HepG2 (cell line): ENCODE results near the gene ZFHX3. TPM values are rescaled to one million over a fixed set of nuclear protein-coding genes. Genes with fewer than 3 reads are reported as not detected.
A peak's percentile ranks its signal among the peaks of the same experiment; 100 is the strongest.

Experiments used
- ARNTL ChIP-seq: sonication (generic); formaldehyde crosslinking; IDR thresholded peaks from 2 replicates; pipeline ENCODE4 v1.4.0; 2020; ENCODE audit warnings: mild to moderate bottlenecking, missing genetic modification reagents
- IRF2 ChIP-seq: IDR thresholded peaks from 2 replicates; pipeline ENCODE4 v1.6.1; 2018; ENCODE audit warnings: missing genetic modification reagents, missing compliant biosample characterization
- MAFF ChIP-seq: IDR thresholded peaks from 2 replicates; pipeline ENCODE4 v1.6.1; 2011; ENCODE audit warnings: low read depth, low read length, improper control_type of control experiment
- RELA ChIP-seq: sonication (generic); formaldehyde crosslinking; IDR thresholded peaks from 2 replicates; pipeline ENCODE4 v1.4.0; 2020; ENCODE audit warnings: missing genetic modification reagents
- RFXAP ChIP-seq: sonication (generic); formaldehyde crosslinking; IDR thresholded peaks from 2 replicates; pipeline ENCODE4 v1.4.0; 2020; ENCODE audit warnings: missing genetic modification reagents, borderline replicate concordance
- TGIF2 ChIP-seq: IDR thresholded peaks from 2 replicates; pipeline ENCODE4 v1.6.1; 2016; ENCODE audit warnings: control low read depth, missing compliant biosample characterization
- ZFP1 ChIP-seq: IDR thresholded peaks from 2 replicates; pipeline ENCODE4 v1.6.1; 2016
- ZIK1 ChIP-seq: sonication (generic); formaldehyde crosslinking; IDR thresholded peaks from 2 replicates; pipeline ENCODE4 v1.5.0; 2020; ENCODE audit warnings: mild to moderate bottlenecking, low read depth, missing genetic modification reagents, borderline replicate concordance
- ZKSCAN1 ChIP-seq: fragments of 150-350 bp; IDR thresholded peaks from 2 replicates; pipeline ENCODE4 v1.6.1; 2014; ENCODE audit warnings: low read length
- ZMYM4 ChIP-seq: sonication (generic); formaldehyde crosslinking; IDR thresholded peaks from 2 replicates; pipeline ENCODE4 v1.8.1; 2023; ENCODE audit warnings: mild to moderate bottlenecking, missing genetic modification reagents
- ZNF143 ChIP-seq: sonication (generic); formaldehyde crosslinking; IDR thresholded peaks from 2 replicates; pipeline ENCODE4 v1.4.0; 2020; ENCODE audit warnings: missing genetic modification reagents
- ZNF446 ChIP-seq: sonication (generic); formaldehyde crosslinking; IDR thresholded peaks from 2 replicates; pipeline ENCODE4 v1.5.0; 2020; ENCODE audit warnings: mild to moderate bottlenecking, missing genetic modification reagents
- ZNF562 ChIP-seq: sonication (generic); formaldehyde crosslinking; IDR thresholded peaks from 2 replicates; pipeline ENCODE4 v1.8.0; 2022; ENCODE audit warnings: missing genetic modification reagents, borderline replicate concordance
- ZNF773 ChIP-seq: sonication (generic); formaldehyde crosslinking; IDR thresholded peaks from 2 replicates; pipeline ENCODE4 v1.4.0; 2020; ENCODE audit warnings: missing genetic modification reagents, borderline replicate concordance
- ZSCAN22 ChIP-seq: sonication (generic); formaldehyde crosslinking; IDR thresholded peaks from 2 replicates; pipeline ENCODE4 v1.4.0; 2020; ENCODE audit warnings: mild to moderate bottlenecking, missing genetic modification reagents
- ZSCAN25 ChIP-seq: sonication (generic); formaldehyde crosslinking; IDR thresholded peaks from 2 replicates; pipeline ENCODE4 v1.8.0; 2022; ENCODE audit warnings: mild to moderate bottlenecking, missing genetic modification reagents
- polyA plus RNA-seq, 8 experiments: library from polyadenylated mRNA; depleted of rRNA in 3 of 8; stranded (reverse) in 7 of 8; unstranded in 1 of 8; fragments of >200 nt; fragmentation: Illumina TruSeq in 4 of 8; extraction: Trizol in 4 of 8; gene quantifications; 2 replicates each; pipeline versions ENCODE4 v1.2.1 to v1.2.3, GENCODE V29; 2011 to 2016; ENCODE audit warnings: low read depth in 4 of 8, missing spikeins in 1 of 8, mixed read lengths in 1 of 8; ENCODE audit not compliant: insufficient read depth in 1 of 8
- total RNA-seq, 5 experiments: library from RNA; depleted of rRNA; stranded (reverse); fragments of >200 nt; fragmentation: Illumina TruSeq; extraction: Trizol; gene quantifications; 2 replicates each; pipeline ENCODE4 v1.2.3, GENCODE V29; 2016; ENCODE audit warnings: low read depth in 1 of 5
- TF ChIP-seq, protein P1 (sequence below): sonication (generic); formaldehyde crosslinking; IDR thresholded peaks from 2 replicates; pipeline ENCODE4 v1.4.0; 2020; ENCODE audit warnings: mild to moderate bottlenecking, missing genetic modification reagents
- TF ChIP-seq, protein P2 (sequence below): sonication (generic); formaldehyde crosslinking; IDR thresholded peaks from 2 replicates; pipeline ENCODE4 v1.9.0; 2022; ENCODE audit warnings: missing genetic modification reagents, mild to moderate bottlenecking, borderline replicate concordance
- TF ChIP-seq, protein P3 (sequence below): sonication (generic); formaldehyde crosslinking; IDR thresholded peaks from 2 replicates; pipeline ENCODE4 v1.8.1; 2023; ENCODE audit warnings: mild to moderate bottlenecking, missing genetic modification reagents, borderline replicate concordance
- TF ChIP-seq, protein P4 (sequence below): IDR thresholded peaks from 2 replicates; pipeline ENCODE4 v1.6.1; 2016; ENCODE audit warnings: missing compliant biosample characterization, missing genetic modification reagents, borderline replicate concordance
- TF ChIP-seq, protein P5 (sequence below): sonication (generic); formaldehyde crosslinking; IDR thresholded peaks from 2 replicates; pipeline ENCODE4 v1.9.0; 2021; ENCODE audit warnings: missing genetic modification reagents, borderline replicate concordance

The ZFHX3 gene
- total and polyA plus RNA-seq, 2 of the 13 experiments (the other 11 are each of a cell fraction or from before 2014, with no cell fraction given), result 5.0 to 6.0 TPM

DNA sequence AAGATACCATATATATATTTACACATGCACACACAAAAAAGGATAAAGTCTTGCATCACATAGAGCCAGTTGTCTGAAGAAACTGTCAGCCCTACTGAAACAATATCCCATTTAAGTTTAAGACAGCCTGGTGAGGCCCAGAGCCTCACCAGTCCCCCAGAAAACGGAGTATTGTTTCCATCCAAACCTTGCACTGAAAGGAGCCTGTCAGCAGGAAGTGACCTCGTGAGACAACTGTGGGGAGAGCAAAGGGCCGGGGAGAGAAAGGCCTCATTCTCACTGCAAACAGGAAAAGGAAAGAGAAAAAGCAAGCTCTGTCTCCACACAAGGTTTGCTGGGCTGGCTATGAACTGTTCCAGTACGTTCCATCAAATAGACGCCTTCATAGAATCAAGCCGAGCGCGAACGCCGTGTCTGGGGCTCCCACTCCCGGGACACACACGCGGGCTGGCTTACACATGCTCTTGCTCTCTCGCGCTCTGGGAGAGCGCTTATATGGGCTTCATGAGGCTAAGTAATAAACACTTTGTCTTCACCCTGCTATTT is 44.4 kb upstream of the ZFHX3 start (continued):
- TF ChIP-seq, protein P1, sequence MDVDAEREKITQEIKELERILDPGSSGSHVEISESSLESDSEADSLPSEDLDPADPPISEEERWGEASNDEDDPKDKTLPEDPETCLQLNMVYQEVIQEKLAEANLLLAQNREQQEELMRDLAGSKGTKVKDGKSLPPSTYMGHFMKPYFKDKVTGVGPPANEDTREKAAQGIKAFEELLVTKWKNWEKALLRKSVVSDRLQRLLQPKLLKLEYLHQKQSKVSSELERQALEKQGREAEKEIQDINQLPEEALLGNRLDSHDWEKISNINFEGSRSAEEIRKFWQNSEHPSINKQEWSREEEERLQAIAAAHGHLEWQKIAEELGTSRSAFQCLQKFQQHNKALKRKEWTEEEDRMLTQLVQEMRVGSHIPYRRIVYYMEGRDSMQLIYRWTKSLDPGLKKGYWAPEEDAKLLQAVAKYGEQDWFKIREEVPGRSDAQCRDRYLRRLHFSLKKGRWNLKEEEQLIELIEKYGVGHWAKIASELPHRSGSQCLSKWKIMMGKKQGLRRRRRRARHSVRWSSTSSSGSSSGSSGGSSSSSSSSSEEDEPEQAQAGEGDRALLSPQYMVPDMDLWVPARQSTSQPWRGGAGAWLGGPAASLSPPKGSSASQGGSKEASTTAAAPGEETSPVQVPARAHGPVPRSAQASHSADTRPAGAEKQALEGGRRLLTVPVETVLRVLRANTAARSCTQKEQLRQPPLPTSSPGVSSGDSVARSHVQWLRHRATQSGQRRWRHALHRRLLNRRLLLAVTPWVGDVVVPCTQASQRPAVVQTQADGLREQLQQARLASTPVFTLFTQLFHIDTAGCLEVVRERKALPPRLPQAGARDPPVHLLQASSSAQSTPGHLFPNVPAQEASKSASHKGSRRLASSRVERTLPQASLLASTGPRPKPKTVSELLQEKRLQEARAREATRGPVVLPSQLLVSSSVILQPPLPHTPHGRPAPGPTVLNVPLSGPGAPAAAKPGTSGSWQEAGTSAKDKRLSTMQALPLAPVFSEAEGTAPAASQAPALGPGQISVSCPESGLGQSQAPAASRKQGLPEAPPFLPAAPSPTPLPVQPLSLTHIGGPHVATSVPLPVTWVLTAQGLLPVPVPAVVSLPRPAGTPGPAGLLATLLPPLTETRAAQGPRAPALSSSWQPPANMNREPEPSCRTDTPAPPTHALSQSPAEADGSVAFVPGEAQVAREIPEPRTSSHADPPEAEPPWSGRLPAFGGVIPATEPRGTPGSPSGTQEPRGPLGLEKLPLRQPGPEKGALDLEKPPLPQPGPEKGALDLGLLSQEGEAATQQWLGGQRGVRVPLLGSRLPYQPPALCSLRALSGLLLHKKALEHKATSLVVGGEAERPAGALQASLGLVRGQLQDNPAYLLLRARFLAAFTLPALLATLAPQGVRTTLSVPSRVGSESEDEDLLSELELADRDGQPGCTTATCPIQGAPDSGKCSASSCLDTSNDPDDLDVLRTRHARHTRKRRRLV, result no peak
- TF ChIP-seq ZNF773 (CRISPR knock-in tag), result no peak
- TF ChIP-seq RELA, result no peak
- no peak for TF ChIP-seq ZFP1 (CRISPR knock-in tag)
- TF ChIP-seq, protein P2, sequence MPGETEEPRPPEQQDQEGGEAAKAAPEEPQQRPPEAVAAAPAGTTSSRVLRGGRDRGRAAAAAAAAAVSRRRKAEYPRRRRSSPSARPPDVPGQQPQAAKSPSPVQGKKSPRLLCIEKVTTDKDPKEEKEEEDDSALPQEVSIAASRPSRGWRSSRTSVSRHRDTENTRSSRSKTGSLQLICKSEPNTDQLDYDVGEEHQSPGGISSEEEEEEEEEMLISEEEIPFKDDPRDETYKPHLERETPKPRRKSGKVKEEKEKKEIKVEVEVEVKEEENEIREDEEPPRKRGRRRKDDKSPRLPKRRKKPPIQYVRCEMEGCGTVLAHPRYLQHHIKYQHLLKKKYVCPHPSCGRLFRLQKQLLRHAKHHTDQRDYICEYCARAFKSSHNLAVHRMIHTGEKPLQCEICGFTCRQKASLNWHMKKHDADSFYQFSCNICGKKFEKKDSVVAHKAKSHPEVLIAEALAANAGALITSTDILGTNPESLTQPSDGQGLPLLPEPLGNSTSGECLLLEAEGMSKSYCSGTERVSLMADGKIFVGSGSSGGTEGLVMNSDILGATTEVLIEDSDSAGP (CRISPR knock-in tag), result no peak
- peak; percentile 27; the same call in 1 of the 2 replicates for TF ChIP-seq IRF2
- TF ChIP-seq, protein P3, sequence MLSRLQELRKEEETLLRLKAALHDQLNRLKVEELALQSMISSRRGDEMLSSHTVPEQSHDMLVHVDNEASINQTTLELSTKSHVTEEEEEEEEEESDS, result no peak
- TF ChIP-seq ZSCAN25 (CRISPR knock-in tag), result no peak
- TF ChIP-seq ZNF143 (CRISPR knock-in tag), result no peak
- no peak for TF ChIP-seq ZMYM4 (CRISPR knock-in tag)
- TF ChIP-seq ARNTL (CRISPR knock-in tag), result no peak
- TF ChIP-seq, protein P4, sequence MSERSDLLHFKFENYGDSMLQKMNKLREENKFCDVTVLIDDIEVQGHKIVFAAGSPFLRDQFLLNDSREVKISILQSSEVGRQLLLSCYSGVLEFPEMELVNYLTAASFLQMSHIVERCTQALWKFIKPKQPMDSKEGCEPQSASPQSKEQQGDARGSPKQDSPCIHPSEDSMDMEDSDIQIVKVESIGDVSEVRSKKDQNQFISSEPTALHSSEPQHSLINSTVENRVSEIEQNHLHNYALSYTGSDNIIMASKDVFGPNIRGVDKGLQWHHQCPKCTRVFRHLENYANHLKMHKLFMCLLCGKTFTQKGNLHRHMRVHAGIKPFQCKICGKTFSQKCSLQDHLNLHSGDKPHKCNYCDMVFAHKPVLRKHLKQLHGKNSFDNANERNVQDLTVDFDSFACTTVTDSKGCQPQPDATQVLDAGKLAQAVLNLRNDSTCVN (CRISPR knock-in tag), result no peak
- no peak for TF ChIP-seq ZNF446 (CRISPR knock-in tag)
- TF ChIP-seq, protein P5, sequence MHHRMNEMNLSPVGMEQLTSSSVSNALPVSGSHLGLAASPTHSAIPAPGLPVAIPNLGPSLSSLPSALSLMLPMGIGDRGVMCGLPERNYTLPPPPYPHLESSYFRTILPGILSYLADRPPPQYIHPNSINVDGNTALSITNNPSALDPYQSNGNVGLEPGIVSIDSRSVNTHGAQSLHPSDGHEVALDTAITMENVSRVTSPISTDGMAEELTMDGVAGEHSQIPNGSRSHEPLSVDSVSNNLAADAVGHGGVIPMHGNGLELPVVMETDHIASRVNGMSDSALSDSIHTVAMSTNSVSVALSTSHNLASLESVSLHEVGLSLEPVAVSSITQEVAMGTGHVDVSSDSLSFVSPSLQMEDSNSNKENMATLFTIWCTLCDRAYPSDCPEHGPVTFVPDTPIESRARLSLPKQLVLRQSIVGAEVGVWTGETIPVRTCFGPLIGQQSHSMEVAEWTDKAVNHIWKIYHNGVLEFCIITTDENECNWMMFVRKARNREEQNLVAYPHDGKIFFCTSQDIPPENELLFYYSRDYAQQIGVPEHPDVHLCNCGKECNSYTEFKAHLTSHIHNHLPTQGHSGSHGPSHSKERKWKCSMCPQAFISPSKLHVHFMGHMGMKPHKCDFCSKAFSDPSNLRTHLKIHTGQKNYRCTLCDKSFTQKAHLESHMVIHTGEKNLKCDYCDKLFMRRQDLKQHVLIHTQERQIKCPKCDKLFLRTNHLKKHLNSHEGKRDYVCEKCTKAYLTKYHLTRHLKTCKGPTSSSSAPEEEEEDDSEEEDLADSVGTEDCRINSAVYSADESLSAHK (CRISPR knock-in tag), result no peak
- TF ChIP-seq TGIF2 (CRISPR knock-in tag), result no peak
- TF ChIP-seq MAFF, result no peak
- no peak for TF ChIP-seq ZSCAN22 (CRISPR knock-in tag)
- no peak for TF ChIP-seq RFXAP (CRISPR knock-in tag)
- TF ChIP-seq ZKSCAN1, result no peak
- no peak for TF ChIP-seq ZIK1
- TF ChIP-seq ZNF562 (CRISPR knock-in tag), result no peak
